C1 segment of cervical spinal cord (tissue), 14 donors: ENCODE measurements around the gene GDAP1L1.
"Not testable (repeated sequence)": the region's sequence is repeated elsewhere in the genome, so short reads cannot be mapped to it uniquely, and the experiment has no call there.

Experiments used
- DNase-seq, 14 donors: peaks; one replicate each; lab custom pipeline; 2025; lab: John Stamatoyannopoulos, UW

Gene GDAP1L1

DNA sequence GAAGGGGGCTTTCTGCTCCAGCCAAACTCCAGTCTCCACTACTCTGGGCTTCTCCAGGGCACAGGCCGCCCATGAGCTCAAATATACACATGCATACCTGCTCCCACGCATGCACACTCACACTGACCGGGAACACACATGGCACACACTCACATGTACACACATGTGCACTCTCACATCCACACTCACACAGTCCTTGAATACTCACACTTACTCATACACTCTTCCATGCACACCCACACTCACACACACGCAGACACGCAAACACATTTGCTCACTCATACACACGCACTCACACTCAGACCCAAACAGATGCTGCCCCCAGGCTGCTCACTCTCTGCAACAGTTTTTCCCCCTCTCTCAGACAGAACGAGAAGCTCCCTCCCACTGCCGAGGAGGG lies 7.0 kb downstream of the GDAP1L1 start:
- DNase-seq = no peak

DNA sequence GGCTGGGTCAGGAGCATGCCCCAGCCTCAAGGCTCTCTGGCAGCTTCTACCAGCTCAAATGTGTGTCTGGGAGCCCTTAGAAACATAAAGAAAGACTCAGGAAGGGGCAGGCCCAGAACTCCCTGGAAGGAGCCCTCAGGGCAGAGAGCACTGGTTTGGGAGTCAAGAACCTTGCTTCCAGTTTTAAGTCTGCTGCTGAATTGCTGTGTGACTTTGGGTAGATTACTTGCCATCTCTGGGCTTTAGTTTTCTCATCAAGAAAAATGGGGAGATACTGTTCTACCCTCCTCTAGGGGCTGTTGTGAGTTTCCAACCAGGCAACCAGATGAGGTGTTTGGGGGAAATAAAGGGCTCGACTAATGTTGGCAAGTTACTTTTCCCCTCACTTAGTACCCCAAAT lies 8.8 kb downstream of the GDAP1L1 start:
- no peak for DNase-seq

- no peak for DNase-seq
Observed at GRCh38 chr20:44256961-44257360, 9.9 kb downstream of the GDAP1L1 start.

GRCh38 chr20:44258226-44258890 lies 11.2 kb downstream of the GDAP1L1 start:
- DNase-seq = no peak

DNA sequence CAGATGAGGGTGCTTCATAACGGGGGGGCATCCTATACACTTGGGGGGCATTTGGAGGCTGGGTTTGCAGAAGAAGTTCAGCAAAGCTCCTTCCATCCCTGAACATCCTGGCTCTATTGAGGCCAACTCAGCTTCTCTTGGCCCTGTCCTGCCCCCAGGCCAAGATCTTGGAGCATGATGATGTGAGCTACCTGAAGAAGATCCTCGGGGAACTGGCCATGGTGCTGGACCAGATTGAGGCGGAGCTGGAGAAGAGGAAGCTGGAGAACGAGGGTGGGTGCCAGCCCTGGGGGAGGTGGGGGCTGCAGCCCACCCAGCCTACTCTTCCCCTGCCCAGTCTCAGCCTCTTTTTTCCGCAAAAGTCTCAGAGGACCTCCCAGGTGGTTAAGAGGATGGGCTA lies 17.2 kb downstream of the GDAP1L1 start:
- no peak for DNase-seq

- DNase-seq = no peak
Observed at GRCh38 chr20:44268802-44269201, 21.7 kb downstream of the GDAP1L1 start.

GRCh38 chr20:44271915-44272663 lies 25.0 kb downstream of the GDAP1L1 start:
- no peak for DNase-seq

- no peak for DNase-seq
Observed at GRCh38 chr20:44273231-44274215, 26.4 kb downstream of the GDAP1L1 start.

DNA sequence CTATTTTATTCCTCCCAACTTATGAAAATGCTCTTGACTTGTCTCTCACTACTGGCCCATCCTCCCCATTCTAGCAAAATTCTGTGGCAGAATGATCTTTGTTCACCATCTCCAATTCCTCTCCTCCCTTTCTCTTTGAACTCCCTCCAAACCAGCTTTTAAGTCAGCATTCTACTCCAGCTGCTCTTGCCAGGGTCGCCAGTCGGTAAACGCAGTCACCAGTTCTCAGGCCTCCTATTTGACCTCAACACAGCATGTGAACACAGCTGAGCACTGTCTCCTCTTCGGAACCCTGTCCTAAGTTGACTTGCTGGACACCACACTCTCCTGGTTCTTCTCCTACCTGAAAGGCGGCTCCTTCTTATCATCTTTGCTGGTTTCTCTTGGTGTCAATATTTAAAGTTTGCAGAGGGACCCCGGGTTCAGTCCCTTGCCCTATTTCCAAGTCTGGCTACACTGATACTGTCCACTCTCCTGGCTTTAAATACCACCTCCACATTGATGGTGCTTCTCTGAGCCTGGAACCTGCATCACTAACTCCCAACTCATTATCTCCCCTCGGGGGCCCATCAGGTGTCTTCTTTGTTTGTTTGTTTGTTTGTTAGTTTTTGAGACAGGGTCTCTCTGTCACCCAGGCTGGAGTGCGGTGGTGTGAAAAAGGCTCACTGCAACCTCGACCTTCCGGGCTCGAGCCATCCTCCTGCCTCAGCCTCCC lies 27.4 kb downstream of the GDAP1L1 start:
- no peak for DNase-seq

- DNase-seq = no peak
Observed at GRCh38 chr20:44279228-44279627, 32.1 kb downstream of the GDAP1L1 start.

DNA sequence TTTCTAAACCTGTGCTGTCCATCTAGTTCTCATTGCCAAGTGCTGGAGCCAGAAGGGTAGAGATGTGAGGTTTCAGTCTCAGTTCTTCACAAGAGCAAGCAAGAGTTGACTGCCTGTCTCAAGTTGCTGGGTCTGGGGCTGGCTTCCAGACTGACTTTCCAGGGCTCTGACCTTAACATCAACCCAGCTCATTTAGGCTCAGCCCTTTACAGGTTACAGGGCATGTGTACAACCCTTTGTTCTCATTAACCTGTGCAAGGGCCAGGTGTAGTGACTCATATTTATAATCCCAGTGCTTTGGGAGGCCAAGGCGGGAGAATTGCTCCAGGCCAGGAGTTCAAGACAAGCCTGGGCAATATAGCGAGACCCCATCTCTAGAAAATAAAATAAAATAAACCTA lies 33.3 kb downstream of the GDAP1L1 start:
- DNase-seq = no peak

DNA sequence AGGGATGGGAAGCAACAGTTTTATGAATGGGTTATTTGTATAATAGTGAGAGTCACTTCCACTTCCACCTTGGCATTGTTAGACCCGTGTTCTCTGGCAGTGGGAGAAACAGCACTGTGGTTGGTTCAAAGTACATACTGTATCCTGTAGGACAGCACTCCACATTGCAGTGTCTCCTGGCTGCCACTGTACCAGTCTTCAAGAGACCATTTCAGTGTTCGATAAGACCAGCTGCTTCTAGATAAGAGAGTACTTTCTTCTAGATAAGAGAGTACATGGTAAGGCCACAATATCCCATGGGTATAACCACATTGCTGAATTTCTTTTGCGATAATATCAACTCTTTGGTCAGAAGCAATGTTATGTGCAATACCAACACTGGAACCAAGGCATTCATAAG lies 35.1 kb downstream of the GDAP1L1 start:
- no peak for DNase-seq

GRCh38 chr20:44284032-44284431 lies 36.9 kb downstream of the GDAP1L1 start:
- no peak for DNase-seq

DNA sequence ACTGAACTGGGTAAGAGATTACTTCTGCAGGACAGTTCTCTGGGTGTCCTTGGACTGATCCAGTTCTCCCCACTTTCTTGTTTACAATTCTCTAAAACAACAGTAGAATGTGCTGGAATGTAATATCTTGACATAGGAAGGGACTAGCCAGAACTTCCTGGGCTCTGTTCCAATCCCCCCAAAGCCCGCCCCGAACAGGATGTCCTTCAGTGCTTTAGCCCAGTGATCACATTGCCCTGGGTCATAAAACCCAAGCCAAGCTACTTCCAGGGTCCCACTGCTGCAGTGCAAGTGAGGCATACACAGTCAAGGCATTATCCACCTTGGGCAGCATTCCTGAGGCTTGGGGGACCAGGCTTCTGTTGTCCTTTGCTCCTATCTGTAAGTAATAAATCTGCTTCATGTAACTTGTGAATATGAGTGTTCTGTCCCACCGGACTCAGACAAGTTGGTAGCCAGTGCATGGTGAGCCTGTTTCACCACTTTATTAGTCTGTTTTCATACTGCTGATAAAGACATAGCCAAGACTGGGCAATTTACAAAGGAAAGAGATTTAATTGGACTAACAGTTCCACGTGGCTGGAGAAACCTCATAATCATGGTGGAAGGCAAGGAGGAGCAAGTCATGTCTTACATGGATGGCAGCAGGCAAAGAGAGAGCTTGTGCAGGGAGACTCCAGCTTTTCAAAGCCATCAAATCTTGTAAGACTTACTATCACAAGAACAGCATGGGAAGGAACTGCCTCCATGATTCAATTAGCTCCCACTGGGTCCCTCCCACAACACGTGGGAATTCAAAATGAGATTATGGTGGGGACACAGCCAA lies 40.4 kb downstream of the GDAP1L1 start:
- no peak for DNase-seq

- no peak for DNase-seq
Observed at GRCh38 chr20:44288252-44288651, 41.1 kb downstream of the GDAP1L1 start.

- no peak for DNase-seq
Observed at GRCh38 chr20:44291754-44292153, 44.6 kb downstream of the GDAP1L1 start.

- no peak for DNase-seq
Observed at GRCh38 chr20:44296011-44296410, 48.9 kb downstream of the GDAP1L1 start.

DNA sequence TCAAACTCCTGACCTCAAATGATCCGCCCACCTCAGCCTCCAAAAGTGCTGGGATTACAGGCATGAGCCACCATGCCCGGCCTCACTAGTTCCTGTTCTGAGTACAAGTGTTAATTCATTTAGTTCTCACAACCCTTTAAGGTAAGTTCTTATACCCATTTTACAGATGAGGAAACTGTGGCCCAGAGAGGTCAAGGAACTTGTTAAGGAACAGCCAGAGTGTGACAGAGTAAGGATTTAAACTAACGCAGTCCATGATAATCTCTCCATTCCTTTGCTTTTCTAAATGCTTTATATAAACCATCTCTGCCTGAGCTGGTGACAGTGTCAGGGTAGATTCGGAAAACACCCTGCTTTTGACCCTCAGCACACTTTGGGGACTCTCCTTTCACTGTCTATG lies 50.6 kb downstream of the GDAP1L1 start:
- no peak for DNase-seq

GRCh38 chr20:44299011-44299535 lies 52.0 kb downstream of the GDAP1L1 start:
- DNase-seq = not testable (repeated sequence)

DNA sequence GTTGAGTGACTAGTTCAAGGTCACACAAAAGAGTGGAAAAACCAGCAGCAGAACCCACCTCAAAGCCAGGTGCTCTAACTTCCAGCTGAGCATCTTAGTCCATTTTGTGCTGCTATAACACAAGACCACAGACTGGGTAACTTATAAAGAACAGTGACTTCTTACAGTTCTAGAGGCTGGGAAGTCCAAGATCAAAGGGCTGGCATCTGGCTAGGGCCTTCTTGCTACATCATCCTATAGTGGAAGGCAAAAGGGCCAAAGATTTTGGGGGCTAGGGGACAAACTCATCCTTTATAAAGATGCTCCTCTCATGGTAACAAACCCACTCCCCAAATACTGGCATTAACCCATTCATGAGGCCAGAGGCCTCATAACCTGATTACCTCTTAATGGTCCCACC lies 54.2 kb downstream of the GDAP1L1 start:
- no peak for DNase-seq
